GM19452 (cell line): ENCODE data around the gene CCDC8.
"Not testable (repeated sequence)": the region's sequence is repeated elsewhere in the genome, so short reads cannot be mapped to it uniquely, and the experiment has no call there.

Source experiments
- ATAC-seq: cut with Tn5 transposase; IDR thresholded peaks from one replicate; pipeline ENCODE4 v1.9.1; 2021; ENCODE audit not compliant: unreplicated experiment

CCDC8 gene

DNA sequence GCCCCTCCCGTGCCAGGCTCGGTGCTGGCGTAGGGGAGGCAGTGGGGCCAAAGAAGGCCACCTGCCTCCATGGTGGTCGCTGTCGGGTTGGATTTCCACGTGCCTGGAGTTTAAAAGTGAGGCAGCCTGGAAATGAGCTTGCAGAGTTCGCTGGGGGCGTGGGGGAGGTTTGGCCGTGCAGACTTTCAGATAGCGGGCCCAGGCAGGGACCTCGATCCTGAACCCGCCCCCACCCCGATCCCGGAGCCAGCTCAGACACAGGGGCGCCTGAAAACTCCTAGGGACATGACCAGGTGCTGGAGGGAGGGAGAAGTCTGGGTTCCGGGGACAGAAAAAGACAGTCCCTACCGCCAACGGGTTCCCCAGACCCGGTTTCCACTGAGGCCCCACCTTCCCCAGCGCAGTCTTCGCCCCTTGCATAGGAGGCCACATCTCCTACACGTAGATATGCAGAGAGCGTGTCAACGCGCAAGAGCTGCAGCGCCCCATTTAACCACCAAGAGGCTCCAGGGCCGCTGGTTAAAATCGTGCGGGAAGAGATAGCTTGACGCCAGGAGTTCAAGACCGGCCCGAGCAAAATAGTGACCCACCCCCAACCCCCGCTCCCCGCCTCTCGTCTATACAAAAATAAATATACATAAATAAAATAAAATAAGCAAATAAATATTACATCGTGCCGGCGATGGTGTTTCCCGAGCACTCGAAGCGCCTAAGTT is 8.5 kb downstream of the CCDC8 start:
- no peak for ATAC-seq

DNA sequence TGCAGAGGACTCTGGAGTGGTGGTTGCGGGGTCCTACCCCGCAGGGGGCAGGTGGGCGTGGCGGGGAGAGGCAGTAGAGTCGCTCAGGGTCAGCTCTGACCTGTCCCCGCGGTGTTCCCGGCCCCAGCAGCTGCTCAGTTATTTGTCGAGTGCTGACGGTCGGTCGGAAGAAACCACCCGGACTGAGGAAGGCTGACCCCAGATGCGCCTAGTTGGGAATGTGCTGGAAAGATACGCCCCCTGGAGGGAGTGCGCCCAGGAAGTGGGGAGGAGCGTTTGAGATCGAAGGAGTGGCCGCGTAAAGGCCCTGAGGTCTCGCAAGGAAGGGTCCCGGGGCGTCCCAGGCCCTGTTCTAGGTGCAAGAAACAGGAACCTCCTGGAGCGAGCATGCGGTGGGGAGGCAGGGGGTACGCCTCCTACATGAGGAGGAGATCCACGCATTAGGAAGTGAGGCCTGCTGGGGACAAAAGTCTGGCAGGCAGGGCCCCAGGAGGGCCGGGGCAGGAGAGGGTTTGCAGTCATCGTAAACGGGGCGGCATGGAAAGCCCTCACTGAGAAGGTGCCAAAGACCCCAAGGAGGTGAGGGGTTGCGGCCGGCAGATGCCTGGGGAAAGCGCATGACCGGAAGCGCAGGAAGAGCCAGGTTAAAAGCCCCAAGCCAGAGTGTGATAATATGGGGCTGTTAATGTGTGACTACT is 9.2 kb downstream of the CCDC8 start:
- no peak for ATAC-seq

DNA sequence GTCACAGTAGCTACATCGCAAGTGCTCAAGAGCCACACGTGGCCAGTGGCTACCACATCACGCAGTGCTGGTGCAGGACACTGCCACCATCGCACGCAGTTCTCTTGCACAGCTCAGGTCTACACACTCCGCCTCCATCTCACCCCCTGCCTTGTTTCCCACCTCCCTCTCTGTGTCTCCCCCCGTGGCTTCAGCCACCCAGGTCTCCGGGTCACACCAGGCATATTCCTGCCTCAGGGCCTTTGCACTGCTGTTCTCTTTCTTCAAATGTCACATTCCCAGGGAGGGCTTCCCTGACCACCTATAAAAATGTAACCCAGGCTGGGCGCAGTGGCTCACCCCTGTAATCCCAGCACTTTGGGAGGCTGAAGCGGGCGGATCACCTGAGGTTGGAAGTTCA is 10.6 kb downstream of the CCDC8 start:
- ATAC-seq: no peak

DNA sequence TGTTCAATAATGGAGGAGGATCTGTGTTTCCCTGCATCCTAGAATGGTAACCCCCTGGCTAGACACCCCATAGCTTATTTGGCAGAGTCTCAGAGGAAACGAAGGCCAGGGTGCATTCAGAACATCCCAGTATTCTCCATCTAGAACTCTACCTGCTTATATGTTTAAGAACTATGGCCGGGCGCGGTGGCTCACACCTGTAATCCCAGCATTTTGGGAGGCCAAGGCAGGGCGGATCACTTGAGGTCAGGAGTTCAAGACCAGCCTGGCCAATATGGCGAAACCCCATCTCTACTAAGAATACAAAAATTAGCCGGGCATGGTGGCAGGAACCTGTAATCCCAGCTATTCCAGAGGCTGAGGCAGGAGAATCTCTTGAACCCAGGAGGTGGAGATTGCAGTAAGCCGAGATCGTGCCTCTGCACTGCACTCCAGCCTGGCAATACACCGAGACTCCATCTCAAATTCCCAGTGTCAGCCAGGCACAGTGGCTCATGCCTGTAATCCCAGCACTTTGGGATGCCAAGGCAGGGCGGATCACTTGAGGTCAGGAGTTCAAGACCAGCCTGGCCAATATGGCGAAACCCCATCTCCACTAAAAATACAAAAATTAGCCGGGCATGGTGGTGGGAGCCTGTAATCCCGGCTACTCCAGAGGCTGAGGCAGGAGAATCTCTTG is 15.4 kb downstream of the CCDC8 start:
- not testable (repeated sequence) for ATAC-seq

DNA sequence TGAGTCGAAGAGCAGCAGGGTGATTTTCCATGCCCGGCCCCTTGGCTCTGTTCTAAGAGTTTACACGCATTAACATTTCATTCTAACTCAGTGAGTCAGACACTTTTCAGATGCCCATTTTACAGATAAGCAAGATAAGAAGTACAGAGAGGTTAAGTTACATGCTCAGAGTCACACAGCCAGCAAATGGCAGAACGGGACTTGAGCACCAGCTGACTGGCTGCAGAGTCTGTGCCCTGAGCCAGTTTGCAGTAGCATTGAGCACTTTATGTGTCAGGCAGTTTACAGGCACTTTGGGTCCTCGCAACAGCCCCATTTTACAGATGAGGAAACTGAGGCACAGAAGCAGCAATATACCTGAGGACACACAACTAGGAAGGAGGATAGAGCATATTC is 19.0 kb downstream of the CCDC8 start:
- no peak for ATAC-seq

DNA sequence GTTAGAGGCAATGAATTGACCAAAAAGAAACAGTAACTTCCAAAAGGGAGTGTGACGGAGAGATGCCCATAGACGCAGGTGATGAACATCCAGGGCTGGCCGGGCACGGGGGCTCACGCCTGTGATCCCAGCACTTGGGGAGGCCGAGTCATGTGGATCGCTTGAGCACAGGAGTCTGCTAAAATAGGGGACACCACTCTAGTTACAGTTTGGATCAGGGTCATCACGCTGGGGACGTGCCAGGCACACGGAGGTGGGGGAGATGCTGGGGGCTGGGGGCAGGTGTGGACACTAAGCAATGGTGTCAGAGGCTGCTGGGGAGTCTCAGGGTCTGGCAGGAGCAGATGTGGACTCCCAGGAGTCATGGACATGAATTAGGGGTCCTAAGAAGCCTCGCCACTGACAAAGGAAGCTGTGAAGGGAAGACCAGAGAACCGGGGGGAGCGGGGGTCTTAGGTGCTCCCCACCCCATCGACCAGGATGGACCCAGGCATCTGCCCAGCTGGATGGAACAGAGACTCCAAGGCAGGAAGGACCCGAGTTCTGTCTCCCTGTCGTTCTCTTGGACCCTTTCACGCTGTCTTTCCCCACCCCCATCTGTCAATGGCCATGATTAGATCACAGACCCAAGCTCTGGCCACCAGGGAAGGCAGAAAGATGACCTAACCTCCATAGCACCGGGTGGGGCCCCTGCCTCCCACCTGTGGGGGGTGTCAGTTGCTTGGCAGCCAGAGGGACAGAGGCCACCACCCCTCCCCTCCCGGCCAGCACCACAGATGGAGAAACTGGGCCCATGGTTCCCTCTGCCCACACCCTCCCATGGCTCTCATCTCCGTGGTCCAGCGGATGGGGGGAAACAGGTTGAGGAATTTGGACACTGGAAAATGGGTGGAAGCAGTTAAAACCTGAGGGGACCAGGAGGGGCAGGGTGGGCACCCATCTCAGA is 19.6 kb downstream of the CCDC8 start:
- ATAC-seq: no peak

DNA sequence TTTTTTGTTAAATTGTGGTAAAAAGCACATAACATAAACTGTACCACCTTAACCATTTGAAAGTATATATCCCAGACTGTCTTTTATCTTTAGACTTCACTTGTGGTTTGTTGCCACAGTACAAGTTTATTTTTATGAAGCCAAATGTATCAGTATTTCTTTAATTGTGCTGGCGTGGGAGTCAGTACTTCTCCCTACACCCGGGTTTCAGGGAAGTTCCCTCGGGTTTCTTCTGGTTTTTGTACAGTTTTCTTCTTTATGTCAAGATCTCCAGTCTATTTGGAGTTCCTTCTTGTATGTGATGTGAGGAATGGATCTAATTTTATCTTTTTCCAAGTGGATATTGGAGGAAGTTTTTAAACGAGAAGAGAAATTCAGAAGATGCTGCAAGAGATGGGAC is 20.5 kb downstream of the CCDC8 start:
- ATAC-seq: no peak

DNA sequence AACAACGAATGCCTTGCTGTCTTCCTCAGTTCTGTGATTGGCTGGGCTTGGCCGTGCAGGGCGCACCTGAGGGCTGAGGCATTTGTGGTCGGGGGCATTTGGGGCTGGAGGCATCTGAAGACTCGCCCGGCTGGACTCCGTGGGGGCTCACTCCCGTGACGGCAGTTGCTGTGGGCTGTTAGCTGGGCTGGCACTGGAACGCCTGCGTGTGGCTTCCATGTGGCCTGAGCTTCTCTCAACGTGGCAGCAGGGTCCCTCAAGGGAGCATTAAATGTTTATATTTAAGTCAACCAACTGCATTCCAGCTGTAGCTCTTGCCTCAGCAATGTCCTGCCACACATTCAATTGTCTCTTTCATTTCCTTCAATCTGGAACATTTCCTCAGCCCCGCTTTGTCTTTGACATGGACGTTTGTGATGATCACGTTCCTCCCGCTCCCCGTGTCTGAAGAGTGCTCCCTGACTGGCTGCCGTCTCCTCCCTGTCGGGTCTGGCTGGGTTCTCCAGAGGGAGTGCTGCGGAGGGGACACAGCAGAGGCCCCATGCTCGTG is 21.0 kb downstream of the CCDC8 start:
- ATAC-seq: no peak

DNA sequence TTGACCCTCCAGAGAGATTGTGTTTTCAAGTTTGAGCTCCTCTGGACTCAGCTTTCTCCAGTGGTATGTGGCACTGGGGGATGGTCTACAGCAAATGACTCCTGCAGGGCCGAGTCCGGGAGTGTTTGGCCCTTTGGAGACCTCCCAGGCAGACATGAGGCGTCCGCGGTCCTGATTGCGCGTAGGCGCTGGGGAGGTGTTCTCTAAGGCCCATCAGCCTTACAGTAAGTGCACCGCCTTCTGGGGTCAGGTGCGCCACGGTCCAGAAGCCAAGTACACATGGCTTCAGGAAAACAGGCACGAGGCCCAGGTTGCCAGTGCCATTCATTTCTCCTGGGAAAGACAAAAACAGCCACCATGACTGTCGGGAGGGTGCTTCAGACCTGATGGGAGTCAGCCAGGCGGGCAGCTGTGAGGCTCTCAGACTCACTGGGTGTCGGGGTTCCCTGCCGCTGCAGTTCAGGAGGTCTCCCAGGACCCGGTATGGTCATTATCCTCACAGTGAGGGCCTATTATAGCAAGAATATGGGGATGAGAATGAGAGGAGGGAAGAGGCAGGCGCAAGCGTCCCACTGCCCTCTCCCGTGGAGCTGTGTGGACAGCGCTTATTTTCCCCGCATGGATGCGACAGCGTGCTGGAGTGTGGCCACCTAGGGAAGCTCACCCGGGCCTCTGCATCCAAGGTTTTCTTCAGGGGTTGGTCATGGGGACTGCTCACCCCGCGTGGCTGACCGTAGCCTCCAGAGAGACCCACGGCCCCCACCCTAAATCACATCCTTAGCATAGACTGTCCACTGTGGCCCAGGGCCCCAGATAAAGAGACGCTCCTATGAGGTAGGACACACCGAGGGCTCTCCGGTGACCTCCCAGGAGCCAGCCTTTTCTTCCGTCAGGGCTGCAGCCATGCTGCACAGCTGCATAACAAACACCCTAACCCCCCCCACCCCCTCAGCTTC is 21.8 kb downstream of the CCDC8 start:
- no peak for ATAC-seq

DNA sequence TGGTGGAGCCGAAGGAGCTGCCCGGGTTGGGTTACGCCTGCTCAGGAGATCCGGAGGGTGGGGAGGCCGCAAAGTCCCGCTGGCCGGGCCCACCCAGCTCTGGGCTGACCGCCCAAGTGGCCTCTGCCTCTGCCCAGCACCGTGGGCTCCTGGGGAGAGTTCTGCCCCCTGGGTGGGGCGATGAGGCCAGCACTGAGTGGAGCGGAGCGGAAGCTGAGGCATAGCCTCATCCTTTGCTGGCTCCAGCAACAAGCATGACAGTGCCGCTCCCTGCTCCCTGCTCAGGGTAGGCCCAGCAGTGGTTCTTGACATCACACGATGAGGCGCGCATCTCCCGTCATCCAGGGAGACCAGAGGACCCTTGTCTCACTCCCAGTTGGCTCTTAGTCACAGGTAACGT is 22.5 kb downstream of the CCDC8 start:
- no peak for ATAC-seq

DNA sequence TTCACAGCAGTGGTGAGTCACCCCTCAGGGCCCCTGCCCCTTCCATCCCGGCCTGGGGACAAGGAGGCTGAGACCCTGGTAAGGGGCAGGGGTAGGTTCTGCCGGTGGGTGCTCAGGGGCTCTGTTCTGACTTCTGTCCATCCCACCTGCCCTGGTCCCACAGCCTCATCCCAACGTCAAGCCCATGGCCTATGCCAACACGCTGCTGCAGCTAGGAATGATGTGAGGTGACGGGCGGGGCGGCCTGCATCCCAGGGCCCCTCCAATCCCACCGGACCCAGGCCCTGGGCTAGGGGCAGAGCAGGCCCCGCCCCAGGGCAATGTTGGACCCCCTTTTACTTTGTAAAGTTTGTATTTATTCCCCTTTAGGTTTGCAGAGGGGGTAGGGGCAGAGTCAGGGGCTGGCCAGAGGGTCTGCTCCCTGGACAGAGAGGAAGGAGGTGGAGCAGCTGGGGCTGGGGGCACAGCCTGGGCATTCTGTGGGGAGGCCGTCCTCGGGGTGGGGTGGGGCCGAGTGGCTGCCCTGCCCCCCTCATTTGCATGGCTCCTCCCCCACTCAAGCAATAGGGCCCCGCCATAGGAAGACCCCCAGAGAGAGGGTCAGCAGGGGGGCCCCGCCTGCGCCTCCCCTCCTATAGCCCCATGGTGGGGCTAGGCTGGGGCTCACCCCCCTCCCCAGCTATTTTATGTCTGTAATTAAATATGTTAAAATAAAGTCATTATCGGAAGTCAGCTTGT is 23.1 kb downstream of the CCDC8 start:
- no peak for ATAC-seq

DNA sequence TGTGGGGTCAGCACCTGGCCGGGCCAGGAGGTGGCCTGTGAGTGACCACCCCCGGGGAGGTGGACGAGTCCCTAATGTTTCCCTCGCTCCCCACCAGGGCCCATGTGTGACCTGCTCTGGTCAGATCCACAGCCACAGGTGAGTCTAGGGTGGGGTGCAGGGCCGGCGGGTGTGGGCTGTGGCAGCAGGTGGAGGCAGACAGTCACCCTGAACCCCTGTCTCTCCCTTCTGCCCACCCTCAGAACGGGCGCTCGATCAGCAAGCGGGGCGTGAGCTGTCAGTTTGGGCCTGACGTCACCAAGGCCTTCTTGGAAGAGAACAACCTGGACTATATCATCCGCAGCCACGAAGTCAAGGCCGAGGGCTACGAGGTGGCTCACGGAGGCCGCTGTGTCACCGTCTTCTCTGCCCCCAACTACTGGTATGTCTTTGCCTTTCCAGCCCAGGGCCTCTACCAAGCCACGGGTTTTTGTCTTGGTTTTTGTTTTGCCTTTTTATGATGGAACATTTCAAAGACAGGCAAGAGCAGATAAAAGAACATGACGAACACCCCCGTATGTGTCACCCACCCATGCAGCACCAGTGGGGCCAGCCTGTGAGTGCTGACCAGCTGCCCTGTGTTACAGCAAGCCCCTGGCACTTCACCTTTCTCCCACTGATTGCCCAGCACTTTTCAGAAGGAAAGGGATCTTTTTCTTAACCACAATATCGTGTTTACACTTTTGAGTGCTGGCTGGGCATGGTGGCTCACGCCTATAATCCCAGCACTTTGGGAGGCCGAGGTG is 24.9 kb downstream of the CCDC8 start:
- no peak for ATAC-seq

DNA sequence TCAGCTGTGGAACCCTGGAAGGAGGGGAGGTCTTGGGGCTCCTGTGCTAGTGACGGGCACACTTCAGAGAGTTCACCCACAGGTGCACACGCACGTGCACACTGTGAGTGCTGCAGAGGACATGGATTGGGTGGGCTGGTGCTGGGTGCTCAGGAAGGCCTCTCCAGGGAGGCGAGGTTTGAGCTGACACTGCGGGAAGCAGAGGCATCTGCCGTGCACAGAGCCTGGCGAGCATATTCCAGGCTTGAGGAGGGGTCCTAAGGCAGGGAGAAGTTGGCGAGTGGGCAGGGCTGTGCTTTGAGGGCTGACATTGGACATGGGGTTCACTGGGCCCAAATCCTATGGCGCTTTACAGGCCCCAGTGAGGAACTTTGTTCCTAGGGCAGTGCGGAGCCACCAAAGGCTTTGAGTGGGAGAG is 25.6 kb downstream of the CCDC8 start:
- ATAC-seq: no peak

DNA sequence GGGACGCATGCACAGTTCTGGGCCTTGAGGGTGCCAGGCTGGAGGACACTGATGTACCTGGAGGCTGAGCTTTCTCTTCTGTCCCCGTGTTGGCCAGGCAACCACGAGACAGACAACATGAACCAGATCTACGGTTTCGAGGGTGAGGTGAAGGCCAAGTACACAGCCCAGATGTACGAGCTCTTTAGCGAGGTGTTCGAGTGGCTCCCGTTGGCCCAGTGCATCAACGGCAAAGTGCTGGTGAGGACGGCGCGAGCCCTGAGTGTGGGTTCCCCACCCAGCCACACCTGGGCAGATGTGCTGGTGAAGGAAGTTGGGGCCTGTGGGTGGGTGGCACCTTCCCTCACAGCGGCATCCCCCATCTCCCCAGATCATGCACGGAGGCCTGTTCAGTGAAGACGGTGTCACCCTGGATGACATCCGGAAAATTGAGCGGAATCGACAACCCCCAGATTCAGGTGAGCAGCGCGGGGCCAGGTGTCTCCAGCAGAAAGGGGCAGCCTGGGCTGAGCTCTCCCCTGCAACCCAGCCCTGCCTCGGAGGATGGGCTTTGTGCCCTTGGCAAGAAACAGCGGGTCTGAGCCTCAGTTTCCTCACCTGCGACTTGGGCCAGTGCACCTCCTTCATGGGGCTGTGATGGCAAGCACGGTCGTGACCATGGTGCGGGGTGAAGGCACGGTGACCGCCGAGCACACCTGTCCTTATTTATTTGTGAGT is 26.2 kb downstream of the CCDC8 start:
- no peak for ATAC-seq

DNA sequence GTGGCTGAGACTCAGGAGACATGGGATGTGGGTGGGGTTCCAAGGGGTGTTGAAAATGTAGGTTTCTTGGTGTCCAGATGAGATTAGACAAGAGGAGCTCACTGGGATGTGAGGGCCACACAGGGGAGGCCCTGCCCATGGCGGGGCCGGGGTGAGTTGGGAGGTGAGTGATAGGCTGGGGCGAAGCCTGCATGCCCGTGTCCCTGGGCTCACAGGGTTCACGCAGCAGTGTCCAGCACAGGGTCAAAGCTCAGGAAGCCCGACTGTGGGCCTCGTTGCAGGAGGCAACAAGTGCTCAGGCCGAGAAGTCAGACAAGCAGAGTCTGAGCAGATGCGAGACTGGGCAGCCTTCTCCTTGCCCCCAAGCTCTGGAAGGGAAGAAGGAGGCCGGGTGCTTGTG is 27.2 kb downstream of the CCDC8 start:
- ATAC-seq: no peak

DNA sequence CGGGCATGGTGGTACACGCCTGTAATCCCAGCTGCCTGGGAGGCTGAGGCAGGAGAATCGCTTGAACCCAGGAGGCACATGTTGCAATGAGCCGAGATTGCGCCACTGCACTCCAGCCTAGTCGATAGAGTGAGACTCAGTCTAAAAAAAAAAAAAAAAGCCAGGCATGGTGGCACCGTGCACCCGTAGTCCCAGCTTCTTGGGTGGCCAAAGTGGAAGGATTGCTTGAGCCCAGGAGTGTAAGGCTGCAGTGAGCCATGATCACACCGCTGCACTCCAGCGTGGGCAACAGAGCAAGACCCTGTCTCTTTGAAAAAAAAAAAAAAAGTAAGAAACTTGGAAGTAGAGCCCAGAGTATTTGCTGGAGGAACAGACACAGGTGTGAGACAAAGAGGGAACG is 27.7 kb downstream of the CCDC8 start:
- ATAC-seq: no peak

DNA sequence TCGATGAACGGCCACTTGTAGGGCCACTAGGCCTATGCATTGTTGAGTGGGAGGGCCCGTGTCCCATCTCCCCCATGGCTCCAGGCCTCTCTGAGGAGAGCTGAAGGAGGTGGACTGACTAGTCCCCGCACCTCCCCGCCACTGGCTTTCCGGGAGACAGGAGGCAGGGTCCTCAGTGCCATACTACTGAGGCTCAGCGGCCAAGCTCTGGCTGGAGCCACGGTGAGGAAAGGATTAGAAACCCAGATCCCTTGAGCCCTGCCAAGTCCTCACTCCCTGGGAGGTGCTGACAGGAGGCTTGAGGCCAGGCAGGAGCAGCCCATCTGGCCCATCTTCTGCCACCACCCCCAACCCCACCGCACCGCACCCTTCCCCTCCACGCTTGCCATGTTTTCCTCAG is 29.0 kb downstream of the CCDC8 start:
- no peak for ATAC-seq

DNA sequence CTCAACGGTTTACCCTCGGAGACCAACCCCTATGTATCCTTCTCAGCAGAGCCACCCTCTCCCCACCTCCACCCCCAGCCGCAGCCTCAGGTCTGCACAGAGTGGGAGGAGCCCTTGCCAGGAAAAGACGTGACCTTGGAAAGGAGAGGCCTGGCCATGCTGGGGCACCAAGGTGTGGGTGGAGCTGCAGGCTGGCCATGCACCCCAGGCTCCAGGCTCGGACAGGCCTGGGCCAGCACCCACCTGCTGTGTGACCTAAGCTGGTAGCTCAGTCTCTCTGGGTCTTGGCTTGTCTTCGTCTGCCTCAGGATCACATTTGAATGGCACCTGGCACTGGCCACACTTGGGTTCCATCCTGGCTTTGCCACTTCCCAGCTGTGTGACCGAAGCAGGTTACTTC is 29.5 kb downstream of the CCDC8 start:
- ATAC-seq: no peak
